CD4-positive, alpha-beta T cell treated with Interferon alpha-2 for 1 hour (primary cell): ENCODE results near the gene C17orf50.

ENCODE experiments used
- DNase-seq, 2 donors: peaks; one replicate each; pipeline ENCODE4 v3.0.0-alpha.2; 2020 to 2022

Gene C17orf50

GRCh38 chr17:35757243-35757642, 3.4 kb upstream of the C17orf50 start:
- DNase-seq = no peak

GRCh38 chr17:35761601-35762000, 914 bp downstream of the C17orf50 start:
- DNase-seq = no peak

GRCh38 chr17:35763767-35764122, 3.1 kb downstream of the C17orf50 start:
- DNase-seq = no peak

GRCh38 chr17:35764123-35764991, 3.7 kb downstream of the C17orf50 start:
- peak; percentile 86 to 91 for DNase-seq

GRCh38 chr17:35765086-35765710, 4.5 kb downstream of the C17orf50 start:
- DNase-seq = no peak

- DNase-seq = no peak
Measured at GRCh38 chr17:35765756-35766488, 5.2 kb downstream of the C17orf50 start.

GRCh38 chr17:35766489-35766877, 5.8 kb downstream of the C17orf50 start:
- DNase-seq = no peak

GRCh38 chr17:35766903-35767510, 6.3 kb downstream of the C17orf50 start:
- DNase-seq = peak; percentile 18 to 51

GRCh38 chr17:35768797-35769196, 8.1 kb downstream of the C17orf50 start:
- no peak for DNase-seq

- no peak for DNase-seq
Measured at GRCh38 chr17:35769895-35770486, 9.3 kb downstream of the C17orf50 start.

GRCh38 chr17:35773129-35773528, 12.4 kb downstream of the C17orf50 start:
- DNase-seq = no peak

GRCh38 chr17:35773679-35774425, 13.2 kb downstream of the C17orf50 start:
- no peak for DNase-seq

GRCh38 chr17:35774499-35774898, 13.8 kb downstream of the C17orf50 start:
- DNase-seq = no peak

GRCh38 chr17:35775039-35775438, 14.4 kb downstream of the C17orf50 start:
- no peak for DNase-seq

GRCh38 chr17:35775583-35775982, 14.9 kb downstream of the C17orf50 start:
- DNase-seq = no peak

- DNase-seq = no peak
Measured at GRCh38 chr17:35778641-35779196, 18.0 kb downstream of the C17orf50 start.

GRCh38 chr17:35780950-35781349, 20.3 kb downstream of the C17orf50 start:
- no peak for DNase-seq

- no peak for DNase-seq
Measured at GRCh38 chr17:35784895-35785294, 24.2 kb downstream of the C17orf50 start.

- no peak for DNase-seq
Measured at GRCh38 chr17:35786941-35787432, 26.3 kb downstream of the C17orf50 start.

- DNase-seq = no peak
Measured at GRCh38 chr17:35788477-35789368, 28.0 kb downstream of the C17orf50 start.

GRCh38 chr17:35790841-35791240, 30.2 kb downstream of the C17orf50 start:
- DNase-seq = no peak
